HUDEP-2 (cell line): ENCODE results near the gene MRPL20.
A peak's percentile ranks its signal among the peaks of the same experiment; 100 is the strongest.
"Not testable (repeated sequence)": the region's sequence is repeated elsewhere in the genome, so short reads cannot be mapped to it uniquely, and the experiment has no call there.

Source experiments
- DNase-seq, 76 experiments: peaks; one replicate each; lab custom pipeline; 2025; ENCODE audit not compliant: unreplicated experiment in 76 of 76; lab: John Stamatoyannopoulos, UW

Gene MRPL20

GRCh38 chr1:1406821-1407635 lies at the start of gene MRPL20:
TSS of gene MRPL20 (minus strand) at chr1:1407293. CDS start at chr1:1407217, 76 bp downstream.
- DNase-seq: peak in 73 of 76 experiments; percentile 48 to 93 (median 84)

GRCh38 chr1:1456683-1457255 lies 49.7 kb upstream of the MRPL20 start:
- DNase-seq: not testable (repeated sequence)

- not testable (repeated sequence) for DNase-seq
Observed at GRCh38 chr1:1455934-1456333, 48.8 kb upstream of the MRPL20 start.

- DNase-seq: no peak
Observed at GRCh38 chr1:1455366-1455884, 48.3 kb upstream of the MRPL20 start.

- DNase-seq: not testable (repeated sequence)
Observed at GRCh38 chr1:1454286-1455056, 47.4 kb upstream of the MRPL20 start.

GRCh38 chr1:1452882-1453281 lies 45.8 kb upstream of the MRPL20 start:
- DNase-seq: no peak

GRCh38 chr1:1452365-1452739 lies 45.3 kb upstream of the MRPL20 start:
- not testable (repeated sequence) for DNase-seq

GRCh38 chr1:1451696-1452364 lies 44.7 kb upstream of the MRPL20 start:
- DNase-seq: no peak

GRCh38 chr1:1450616-1451015 lies 43.5 kb upstream of the MRPL20 start:
- DNase-seq: not testable (repeated sequence)

GRCh38 chr1:1449099-1449739 lies 42.1 kb upstream of the MRPL20 start, which contains the start of gene ATAD3C:
TSS of gene ATAD3C (plus strand) at chr1:1449689. CDS start at chr1:1450684, 995 bp downstream.
- no peak for DNase-seq

- DNase-seq: not testable (repeated sequence)
Observed at GRCh38 chr1:1446631-1447030, 39.5 kb upstream of the MRPL20 start.

GRCh38 chr1:1442069-1442770 lies 35.1 kb upstream of the MRPL20 start:
- DNase-seq: no peak

GRCh38 chr1:1441002-1441888 lies 34.2 kb upstream of the MRPL20 start:
- peak in 50 of 76 experiments; percentile 6 to 66 (median 25) for DNase-seq

GRCh38 chr1:1440262-1441001 lies 33.3 kb upstream of the MRPL20 start:
- no peak for DNase-seq

- no peak for DNase-seq
Observed at GRCh38 chr1:1439546-1440261, 32.6 kb upstream of the MRPL20 start.

GRCh38 chr1:1438531-1439381 lies 31.7 kb upstream of the MRPL20 start:
- no peak for DNase-seq
